ENCODE data around the gene SCN2A. TPM values are rescaled to one million over a fixed set of nuclear protein-coding genes. Genes with fewer than 3 reads are reported as not detected.

Gene SCN2A
- total RNA-seq, 1 experiment from 2014 or later, result 0.07 TPM

DNA sequence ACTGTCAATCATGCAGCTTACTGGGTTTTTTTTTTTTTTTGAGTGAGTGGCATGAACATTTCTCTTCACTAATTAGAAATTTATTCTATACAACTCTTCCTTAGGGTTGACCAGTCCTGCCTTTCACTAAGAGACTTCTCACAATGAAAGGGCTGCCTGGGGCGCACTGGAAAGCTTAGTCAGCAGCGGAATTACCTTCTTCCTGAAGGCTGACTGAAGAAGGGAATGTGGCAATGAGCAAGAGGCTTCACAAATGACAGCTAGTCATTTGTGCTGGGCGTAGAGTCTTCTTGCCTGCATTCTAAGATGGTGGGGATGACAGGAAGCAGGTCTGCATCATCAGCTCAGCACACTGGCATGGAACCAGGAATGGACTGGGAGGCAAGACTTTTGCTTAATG is 19.7 kb upstream of the SCN2A start:
- H3K27me3 ChIP-seq (ENCODE audit: low read length), result peaks cover 25% of the 10 kb centered on the region; the same call in 1 of the 2 replicates
- no peaks in the 10 kb centered on the region for H3F3A ChIP-seq (ENCODE audit: low read length, unreplicated experiment)
- DNase-seq (peak; percentile 19), ATAC-seq (no peak)
- intact Hi-C loops (cut with micrococcal nuclease), result no loop called here
- H3K9me3 ChIP-seq (ENCODE audit: low read length), result no peaks in the 10 kb centered on the region
- H3K79me2 ChIP-seq (ENCODE audit: low read length), result no peaks in the 10 kb centered on the region
- H2AFZ ChIP-seq (ENCODE audit: low read length), result no peak overlapping the region
- H3K4me2 ChIP-seq (ENCODE audit: low read length), result no peak overlapping the region
- H3K27ac ChIP-seq (ENCODE audit: low read length), result no peak overlapping the region
- no peak overlapping the region for H3K9ac ChIP-seq (ENCODE audit: low read length)
- no peak overlapping the region for H3K4me3 ChIP-seq (ENCODE audit: low read length)
- no peak for TF ChIP-seq EZH2 (IDR thresholded peaks at IDR 0.05; ENCODE audit: low read length, unreplicated experiment)
- no peak for TF ChIP-seq EZH2phosphoT487 (IDR thresholded peaks at IDR 0.05; ENCODE audit: borderline replicate concordance, low read length)
- TF ChIP-seq, protein P1, sequence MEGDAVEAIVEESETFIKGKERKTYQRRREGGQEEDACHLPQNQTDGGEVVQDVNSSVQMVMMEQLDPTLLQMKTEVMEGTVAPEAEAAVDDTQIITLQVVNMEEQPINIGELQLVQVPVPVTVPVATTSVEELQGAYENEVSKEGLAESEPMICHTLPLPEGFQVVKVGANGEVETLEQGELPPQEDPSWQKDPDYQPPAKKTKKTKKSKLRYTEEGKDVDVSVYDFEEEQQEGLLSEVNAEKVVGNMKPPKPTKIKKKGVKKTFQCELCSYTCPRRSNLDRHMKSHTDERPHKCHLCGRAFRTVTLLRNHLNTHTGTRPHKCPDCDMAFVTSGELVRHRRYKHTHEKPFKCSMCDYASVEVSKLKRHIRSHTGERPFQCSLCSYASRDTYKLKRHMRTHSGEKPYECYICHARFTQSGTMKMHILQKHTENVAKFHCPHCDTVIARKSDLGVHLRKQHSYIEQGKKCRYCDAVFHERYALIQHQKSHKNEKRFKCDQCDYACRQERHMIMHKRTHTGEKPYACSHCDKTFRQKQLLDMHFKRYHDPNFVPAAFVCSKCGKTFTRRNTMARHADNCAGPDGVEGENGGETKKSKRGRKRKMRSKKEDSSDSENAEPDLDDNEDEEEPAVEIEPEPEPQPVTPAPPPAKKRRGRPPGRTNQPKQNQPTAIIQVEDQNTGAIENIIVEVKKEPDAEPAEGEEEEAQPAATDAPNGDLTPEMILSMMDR (conservative IDR thresholded peaks at IDR 0.05; ENCODE audit: low read depth, low read length), result no peak
- no peaks in the 10 kb centered on the region for H3K4me1 ChIP-seq (ENCODE audit: insufficient read depth, low read length)
- H3K36me3 ChIP-seq (ENCODE audit: low read depth, low read length), result no peaks in the 10 kb centered on the region
- H4K20me1 ChIP-seq (ENCODE audit: low read length), result no peaks in the 10 kb centered on the region
- H3K9me2 ChIP-seq (replicated peaks; ENCODE audit: low read length), result no peaks in the 10 kb centered on the region
- CTCF ChIA-PET, result no interaction called here
- BruUV-seq (replicated peaks), result no TSS peak
- POLR2A ChIA-PET (ENCODE audit: unreplicated experiment), result no interaction called here

DNA sequence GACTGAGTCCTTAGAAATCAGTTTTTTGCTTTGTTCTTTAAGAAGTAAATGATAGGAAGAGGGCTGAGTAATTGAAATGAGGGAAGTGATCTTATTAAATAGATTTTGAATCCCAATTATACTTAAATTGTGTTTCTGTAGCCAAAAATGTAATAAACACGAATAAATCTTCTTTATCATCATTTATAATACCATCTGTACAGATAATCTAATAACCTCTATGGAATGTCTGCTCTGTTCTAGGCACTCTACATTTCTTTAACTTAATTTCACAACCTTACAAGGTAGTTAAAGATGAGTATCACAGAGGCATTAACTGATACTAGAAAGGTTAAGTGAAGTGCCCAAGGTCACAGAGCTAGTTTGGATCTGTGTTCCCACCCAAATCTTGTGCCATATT is 14.3 kb upstream of the SCN2A start:
- no peak for TF ChIP-seq EZH2 (IDR thresholded peaks at IDR 0.05; ENCODE audit: low read length, unreplicated experiment)
- no peak for TF ChIP-seq EZH2phosphoT487 (IDR thresholded peaks at IDR 0.05; ENCODE audit: borderline replicate concordance, low read length)
- TF ChIP-seq, protein P1 (conservative IDR thresholded peaks at IDR 0.05; ENCODE audit: low read depth, low read length), result no peak
- Histone ChIP-seq H3K27me3 (ENCODE audit: low read length) (peaks cover 14% of the 10 kb centered on the region; the same call in 1 of the 2 replicates), H3K9me3 (ENCODE audit: low read length) (no peaks in the 10 kb centered on the region), H3K9ac (ENCODE audit: low read length) (no peak overlapping the region), H3K79me2 (ENCODE audit: low read length) (no peaks in the 10 kb centered on the region), H4K20me1 (ENCODE audit: low read length) (no peaks in the 10 kb centered on the region), H3K27ac (ENCODE audit: low read length) (no peak overlapping the region), H3K4me3 (ENCODE audit: low read length) (no peak overlapping the region), H3K4me1 (ENCODE audit: insufficient read depth, low read length) (no peaks in the 10 kb centered on the region), H3K9me2 (replicated peaks; ENCODE audit: low read length) (no peaks in the 10 kb centered on the region), H3F3A (ENCODE audit: low read length, unreplicated experiment) (no peaks in the 10 kb centered on the region), H3K36me3 (ENCODE audit: low read depth, low read length) (no peaks in the 10 kb centered on the region), H2AFZ (ENCODE audit: low read length) (no peak overlapping the region), H3K4me2 (ENCODE audit: low read length) (no peak overlapping the region)
- ChIA-PET POLR2A (ENCODE audit: unreplicated experiment) (no interaction called here), CTCF (no interaction called here)
- intact Hi-C loops (cut with micrococcal nuclease), result no loop called here
- ATAC-seq (no peak), DNase-seq (no peak)
- BruUV-seq (replicated peaks), result no TSS peak

DNA sequence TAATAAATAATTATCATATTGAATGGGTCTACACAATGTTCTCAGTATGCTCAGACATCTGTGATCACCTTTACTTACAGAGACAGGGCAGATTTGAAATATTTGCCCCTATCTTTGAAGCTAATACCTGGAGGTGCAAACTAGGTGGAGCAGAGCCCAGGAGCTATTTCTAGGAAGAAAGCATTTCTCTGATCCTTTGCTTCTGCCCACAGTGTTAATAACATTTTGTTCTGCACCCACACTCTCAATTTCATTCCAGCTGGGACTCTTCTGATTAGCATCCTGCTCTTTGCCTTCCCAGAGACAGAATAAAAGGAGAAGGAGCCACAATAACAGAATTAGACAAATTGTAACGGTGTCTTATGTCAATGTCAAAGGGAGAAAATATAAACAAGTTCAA is 11.6 kb upstream of the SCN2A start:
- POLR2A ChIA-PET (ENCODE audit: unreplicated experiment), result no interaction called here
- no TSS peak for BruUV-seq (replicated peaks)

More for the DNA sequence above, 11.6 kb upstream of the SCN2A start:
- ATAC-seq (no peak), DNase-seq (no peak)
- no peaks in the 10 kb centered on the region for H4K20me1 ChIP-seq (ENCODE audit: low read length)
- H3K9me2 ChIP-seq (replicated peaks; ENCODE audit: low read length), result no peaks in the 10 kb centered on the region
- intact Hi-C loops (cut with micrococcal nuclease), result no loop called here
- H2AFZ ChIP-seq (ENCODE audit: low read length), result no peak overlapping the region
- H3K27me3 ChIP-seq (ENCODE audit: low read length), result no peaks in the 10 kb centered on the region; the same call in 1 of the 2 replicates
- H3K4me2 ChIP-seq (ENCODE audit: low read length), result no peak overlapping the region
- CTCF ChIA-PET, result no interaction called here
- no peaks in the 10 kb centered on the region for H3K79me2 ChIP-seq (ENCODE audit: low read length)
- H3K4me1 ChIP-seq (ENCODE audit: insufficient read depth, low read length), result no peaks in the 10 kb centered on the region
- no peak for TF ChIP-seq EZH2 (IDR thresholded peaks at IDR 0.05; ENCODE audit: low read length, unreplicated experiment)
- no peak for TF ChIP-seq EZH2phosphoT487 (IDR thresholded peaks at IDR 0.05; ENCODE audit: borderline replicate concordance, low read length)
- H3F3A ChIP-seq (ENCODE audit: low read length, unreplicated experiment), result no peaks in the 10 kb centered on the region
- no peaks in the 10 kb centered on the region for H3K36me3 ChIP-seq (ENCODE audit: low read depth, low read length)
- H3K27ac ChIP-seq (ENCODE audit: low read length), result no peak overlapping the region
- H3K9ac ChIP-seq (ENCODE audit: low read length), result no peak overlapping the region
- no peaks in the 10 kb centered on the region for H3K9me3 ChIP-seq (ENCODE audit: low read length)
- H3K4me3 ChIP-seq (ENCODE audit: low read length), result no peak overlapping the region
